Upper lobe of left lung (tissue), 6 donors: ENCODE results near the gene PNMT. TPM values are rescaled to one million over a fixed set of nuclear protein-coding genes. Genes with fewer than 3 reads are reported as not detected.
A peak's percentile ranks its signal among the peaks of the same experiment; 100 is the strongest.

ENCODE experiments used
- ATAC-seq, 2 donors: fragments of 200-7000 bp; cut with Tn5 transposase; one replicate each; pipeline ENCODE4 v1.9.1; 2022; ENCODE audit warnings: mild to moderate bottlenecking in 2 of 2, moderate library complexity in 2 of 2; ENCODE audit not compliant: low FRiP score in 2 of 2
- DNase-seq, 2 donors: peaks; one replicate each; pipeline ENCODE4 v3.0.0-alpha.2; 2019 to 2020
- H3K27ac ChIP-seq, 4 donors: fragments of 200-600 bp; sonication (generic); one replicate each; pipeline ENCODE4 v1.5.1; 2016 to 2019
- H3K27me3 ChIP-seq, 4 donors: fragments of 200-600 bp; sonication (generic); one replicate each; pipeline ENCODE4 v1.5.1; 2017 to 2019
- H3K36me3 ChIP-seq, 4 donors: fragments of 200-600 bp; sonication (generic); one replicate each; pipeline ENCODE4 v1.5.1; 2016 to 2019
- H3K4me1 ChIP-seq, 4 donors: fragments of 200-600 bp; sonication (generic); one replicate each; pipeline ENCODE4 v1.5.1; 2018 to 2019
- H3K4me3 ChIP-seq, 4 donors: fragments of 200-600 bp; sonication (generic); one replicate each; pipeline ENCODE4 v1.5.1; 2017 to 2019; ENCODE audit warnings: mild to moderate bottlenecking in 2 of 4, moderate library complexity in 1 of 4
- H3K9me3 ChIP-seq, 4 donors: fragments of 200-600 bp; sonication (generic); one replicate each; pipeline ENCODE4 v1.5.1; 2018 to 2019
- EP300 ChIP-seq, 4 donors: sonication (generic); formaldehyde crosslinking; IDR thresholded peaks; one replicate each; pipeline ENCODE4 v1.5.1; 2017; ENCODE audit warnings: antibody characterized with exemption in 4 of 4, control low read depth in 2 of 4
- POLR2A ChIP-seq, 4 donors: fragments of 450-650 bp; IDR thresholded peaks; one replicate each; pipeline ENCODE4 v1.5.1; 2016 to 2017; ENCODE audit warnings: antibody characterized with exemption in 4 of 4, mild to moderate bottlenecking in 2 of 4
- POLR2AphosphoS5 ChIP-seq, 2 donors: sonication (generic); formaldehyde crosslinking; IDR thresholded peaks; one replicate each; pipeline ENCODE4 v1.5.1; 2017; ENCODE audit warnings: antibody characterized with exemption in 2 of 2
- WGBS, 2 donors: methylation state at CpG; one replicate each; pipeline ENCODE4 v1.1.5; 2017 to 2018; 5-methylcytosine and 5-hydroxymethylcytosine counted together
- total RNA-seq, 6 donors: library from RNA; depleted of rRNA in 4 of 6; stranded (reverse); fragments of >200 nt in 4 of 6; gene quantifications; one replicate each; pipeline versions ENCODE4 v1.1.0 to v1.2.1, GENCODE V29; 2016 to 2021
- TF ChIP-seq, protein P1 (sequence below), 6 experiments: fragments of 450-650 bp in 4 of 6; fragments of 200-600 bp in 2 of 6; sonication (generic) in 2 of 6; IDR thresholded peaks; one replicate each; pipeline ENCODE4 v1.5.1; 2016 to 2019; ENCODE audit warnings: antibody characterized with exemption in 6 of 6
- donor health status: DM: no; HTN: no; CAD: no; lungs with moderate emphysema.
- donor health status: DM: no; HTN: yes; CAD: no; lungs with severe emphysema.

PNMT gene
- total RNA-seq, 6 donors from 2014 or later = 3.1 to 21.3 (median 7.0) TPM

DNA sequence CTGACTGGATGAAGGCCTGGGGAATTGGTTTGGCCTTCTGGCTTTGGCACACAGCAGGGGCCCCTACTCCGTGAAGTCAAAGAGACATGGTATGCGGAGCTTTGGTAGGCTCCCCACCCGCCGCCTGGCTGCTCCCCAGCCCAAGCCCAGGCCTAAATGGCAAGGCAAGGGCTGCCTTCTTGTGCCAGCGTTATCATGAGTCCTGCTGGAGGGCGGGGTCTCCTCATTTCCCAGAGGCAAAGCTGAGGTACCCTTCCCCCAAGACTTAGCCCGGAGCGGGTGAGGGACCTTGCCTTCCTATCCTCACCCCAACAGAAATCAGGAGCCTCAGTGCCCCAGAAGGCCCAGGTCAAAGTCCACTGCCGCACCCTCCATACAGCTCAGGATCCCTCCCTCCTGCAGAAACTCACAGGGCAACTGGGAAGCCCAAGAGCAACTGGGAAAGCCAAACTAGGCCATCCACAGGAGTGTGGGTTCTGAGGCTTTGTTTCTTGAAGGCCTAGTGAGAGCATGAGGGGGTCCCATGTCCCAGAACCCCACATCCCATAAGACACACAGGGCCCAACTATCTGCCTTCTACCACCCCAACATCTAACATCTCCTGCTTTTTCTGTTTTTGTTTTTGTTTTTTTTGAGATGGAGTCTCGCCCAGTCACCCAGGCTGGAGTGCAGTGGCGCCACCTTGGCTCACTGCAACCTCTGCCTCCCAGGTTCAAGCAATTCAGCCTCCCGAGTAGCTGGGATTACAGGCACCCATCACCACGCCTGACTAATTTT is 10.3 kb downstream of the PNMT start:
- ATAC-seq (no peak), DNase-seq (no peak)
- Histone ChIP-seq H3K4me3 (no peak overlapping the region), H3K27me3 (no peaks in the 10 kb centered on the region), H3K9me3 (no peaks in the 10 kb centered on the region), H3K27ac (peak overlapping the region in 3 of 4 donors; percentile 1 to 66 (median 52)), H3K4me1 (peaks cover 31 to 53% (median 38%) of the 10 kb centered on the region in 4 donors), H3K36me3 (peaks cover 0 to 19% (median 2%) of the 10 kb centered on the region in 4 donors)
- WGBS, 2 donors = 92 to 95% methylated on average over 6 to 13 of the region's 13 CpGs
- TF ChIP-seq POLR2AphosphoS5 (IDR thresholded peaks at IDR 0.05) (no peak), EP300 (IDR thresholded peaks at IDR 0.05) (no peak), POLR2A (IDR thresholded peaks at IDR 0.05) (no peak)
- TF ChIP-seq, protein P1, sequence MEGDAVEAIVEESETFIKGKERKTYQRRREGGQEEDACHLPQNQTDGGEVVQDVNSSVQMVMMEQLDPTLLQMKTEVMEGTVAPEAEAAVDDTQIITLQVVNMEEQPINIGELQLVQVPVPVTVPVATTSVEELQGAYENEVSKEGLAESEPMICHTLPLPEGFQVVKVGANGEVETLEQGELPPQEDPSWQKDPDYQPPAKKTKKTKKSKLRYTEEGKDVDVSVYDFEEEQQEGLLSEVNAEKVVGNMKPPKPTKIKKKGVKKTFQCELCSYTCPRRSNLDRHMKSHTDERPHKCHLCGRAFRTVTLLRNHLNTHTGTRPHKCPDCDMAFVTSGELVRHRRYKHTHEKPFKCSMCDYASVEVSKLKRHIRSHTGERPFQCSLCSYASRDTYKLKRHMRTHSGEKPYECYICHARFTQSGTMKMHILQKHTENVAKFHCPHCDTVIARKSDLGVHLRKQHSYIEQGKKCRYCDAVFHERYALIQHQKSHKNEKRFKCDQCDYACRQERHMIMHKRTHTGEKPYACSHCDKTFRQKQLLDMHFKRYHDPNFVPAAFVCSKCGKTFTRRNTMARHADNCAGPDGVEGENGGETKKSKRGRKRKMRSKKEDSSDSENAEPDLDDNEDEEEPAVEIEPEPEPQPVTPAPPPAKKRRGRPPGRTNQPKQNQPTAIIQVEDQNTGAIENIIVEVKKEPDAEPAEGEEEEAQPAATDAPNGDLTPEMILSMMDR (IDR thresholded peaks at IDR 0.05) = no peak

DNA sequence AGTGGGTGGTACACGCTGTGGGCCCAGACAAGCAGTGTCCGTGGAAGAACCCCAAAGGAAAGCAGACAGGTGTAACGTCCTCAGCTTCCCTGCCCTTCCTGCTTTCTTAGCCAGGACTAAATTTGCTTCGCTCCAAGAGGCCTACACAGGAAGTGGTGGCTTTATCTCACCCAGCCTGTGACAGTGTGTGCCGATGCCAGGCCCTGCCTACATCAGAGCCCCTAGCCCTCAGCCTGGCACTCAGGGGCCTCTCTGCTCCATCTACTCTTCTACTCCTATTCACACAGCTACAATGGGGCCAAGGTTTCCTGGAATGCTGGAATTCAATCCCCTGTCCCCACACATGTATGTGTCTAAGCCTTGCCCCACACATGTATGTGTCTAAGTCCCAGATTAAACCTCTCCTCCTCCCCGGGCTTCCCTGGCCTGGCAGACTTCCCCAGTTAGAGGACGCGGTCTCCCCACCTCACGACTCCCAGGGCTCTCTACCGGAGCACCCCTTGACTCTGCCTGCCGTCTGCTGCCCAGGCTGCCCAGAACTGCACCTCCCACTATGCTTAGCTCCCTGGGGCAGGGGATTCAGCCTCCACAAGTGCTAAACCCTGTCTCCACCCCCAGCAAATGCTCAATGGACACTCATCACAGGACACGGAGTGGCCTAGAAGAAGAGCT is 11.4 kb downstream of the PNMT start:
- DNase-seq (no peak), ATAC-seq (no peak)
- no peak overlapping the region for H3K4me3 ChIP-seq
- peak in 1 of 2 donors; percentile 22 for TF ChIP-seq POLR2AphosphoS5 (IDR thresholded peaks at IDR 0.05)
- TF ChIP-seq, protein P1 (IDR thresholded peaks at IDR 0.05) = no peak
- TF ChIP-seq EP300 (IDR thresholded peaks at IDR 0.05) = no peak
- TF ChIP-seq POLR2A (IDR thresholded peaks at IDR 0.05) = no peak
- peak overlapping the region in 3 of 4 donors; percentile 42 to 66 (median 52) for H3K27ac ChIP-seq
- 66 to 67% methylated on average over 10 to 12 of the region's 12 CpGs for WGBS, 2 donors
- no peaks in the 10 kb centered on the region for H3K27me3 ChIP-seq
- peaks cover 0 to 27% (median 4%) of the 10 kb centered on the region in 4 donors for H3K36me3 ChIP-seq
- peaks cover 31 to 48% (median 37%) of the 10 kb centered on the region in 4 donors for H3K4me1 ChIP-seq
- no peaks in the 10 kb centered on the region for H3K9me3 ChIP-seq

DNA sequence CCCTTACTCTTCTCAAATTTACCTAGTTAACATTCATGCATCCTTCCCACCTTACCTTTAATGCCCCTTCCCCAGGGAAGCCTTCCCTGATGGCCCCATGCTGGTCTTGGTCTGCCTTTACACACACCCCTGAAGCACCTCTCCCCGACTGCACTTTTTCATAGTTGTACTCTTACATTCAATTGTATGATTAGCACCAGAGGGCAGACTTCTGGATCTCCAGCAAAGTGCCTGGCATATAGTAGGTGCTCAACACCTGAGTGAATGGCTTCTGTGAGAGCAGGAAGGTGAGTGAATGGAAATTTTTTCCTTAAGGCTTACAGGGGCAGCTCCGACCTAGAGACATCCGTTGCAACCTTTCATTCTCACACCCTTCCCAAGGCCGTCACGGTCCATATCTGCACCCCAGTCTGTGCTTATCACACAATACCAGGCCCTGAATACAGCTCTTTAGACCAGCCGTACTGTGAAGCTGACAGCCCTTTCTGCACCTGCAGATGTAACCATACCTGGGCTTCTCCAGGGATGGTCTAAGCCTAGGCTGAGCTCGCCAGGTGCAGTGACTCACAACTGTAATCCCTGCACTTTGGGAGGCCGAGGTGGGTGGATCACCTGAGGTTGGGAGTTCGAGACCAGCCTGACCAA is 15.2 kb downstream of the PNMT start:
- DNase-seq = no peak
- Histone ChIP-seq H3K9me3 (no peaks in the 10 kb centered on the region), H3K27ac (no peak overlapping the region), H3K36me3 (peaks cover 0 to 29% (median 4%) of the 10 kb centered on the region in 4 donors), H3K4me3 (no peak overlapping the region), H3K4me1 (peaks cover 5 to 19% (median 12%) of the 10 kb centered on the region in 4 donors), H3K27me3 (no peaks in the 10 kb centered on the region)
- WGBS, 2 donors = 95 to 98% methylated on average over 7 to 9 of the region's 9 CpGs
- no peak for ATAC-seq
- TF ChIP-seq POLR2A (IDR thresholded peaks at IDR 0.05) = no peak
- TF ChIP-seq POLR2AphosphoS5 (IDR thresholded peaks at IDR 0.05) = no peak
- no peak for TF ChIP-seq EP300 (IDR thresholded peaks at IDR 0.05)
- TF ChIP-seq, protein P1 (IDR thresholded peaks at IDR 0.05) = no peak

DNA sequence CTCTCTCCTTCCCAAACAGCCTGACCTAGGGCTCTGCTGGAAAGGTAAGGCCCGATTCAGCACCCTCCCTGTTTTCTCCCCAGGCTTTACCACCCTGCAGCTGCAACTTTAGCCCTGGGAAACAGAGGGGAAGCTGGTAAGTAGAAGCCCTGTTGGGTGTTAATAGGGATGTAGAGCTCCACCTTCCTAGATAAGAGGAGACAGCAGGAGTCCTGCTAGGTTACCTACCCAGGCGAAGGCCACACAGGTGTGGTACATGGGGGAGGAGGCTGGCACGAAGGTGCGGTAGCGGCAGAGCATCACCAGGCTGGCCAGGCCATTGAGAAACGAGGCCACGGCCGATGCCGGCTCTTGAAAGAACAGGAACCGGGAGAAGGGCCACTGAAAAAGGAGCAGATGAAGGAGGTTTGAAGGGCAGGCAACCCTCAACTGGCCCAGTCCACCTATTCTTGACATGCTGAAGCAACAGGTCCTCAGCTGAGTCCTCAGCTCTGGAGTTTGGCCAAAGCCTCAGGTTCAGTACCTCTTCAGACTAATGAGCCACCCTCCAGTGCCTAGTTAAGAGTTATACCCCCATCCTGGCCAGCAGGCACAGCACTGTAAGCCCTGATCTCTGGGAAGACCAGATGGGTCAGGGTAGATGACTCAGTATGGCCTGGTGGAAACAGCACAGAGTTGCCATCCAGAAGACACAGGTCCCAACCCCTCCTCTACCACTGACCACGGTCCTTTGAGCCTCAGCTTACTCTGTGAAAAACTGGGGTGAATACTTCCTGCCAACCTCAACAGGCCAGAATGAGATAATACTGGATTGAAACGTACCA is 16.3 kb downstream of the PNMT start:
- Histone ChIP-seq H3K4me1 (peaks cover 12 to 23% (median 19%) of the 10 kb centered on the region in 4 donors), H3K4me3 (no peak overlapping the region), H3K27ac (no peak overlapping the region), H3K9me3 (no peaks in the 10 kb centered on the region), H3K27me3 (no peaks in the 10 kb centered on the region), H3K36me3 (peaks cover 0 to 29% (median 4%) of the 10 kb centered on the region in 4 donors)
- TF ChIP-seq EP300 (IDR thresholded peaks at IDR 0.05) (no peak), POLR2AphosphoS5 (IDR thresholded peaks at IDR 0.05) (no peak), POLR2A (IDR thresholded peaks at IDR 0.05) (no peak)
- TF ChIP-seq, protein P1 (IDR thresholded peaks at IDR 0.05) = no peak
- WGBS, 2 donors = 79 to 93% methylated on average over 11 to 12 of the region's 12 CpGs
- ATAC-seq (no peak), DNase-seq (peak in 1 of 2 donors; percentile 67)
